ENCODE measurements around the gene HECTD4. TPM values are rescaled to one million over a fixed set of nuclear protein-coding genes. Genes with fewer than 3 reads are reported as not detected.

The HECTD4 gene
- polyA plus RNA-seq, 1 donor from 2014 or later: 15.8 TPM

- H3K27ac ChIP-seq (ENCODE audit: low read length): no peak overlapping the region
Observed at GRCh38 chr12:112192475-112192874, 189.8 kb downstream of the HECTD4 start.

GRCh38 chr12:112191840-112192321 lies 190.3 kb downstream of the HECTD4 start:
- Histone ChIP-seq H3K36me3 (ENCODE audit: insufficient read depth, low read length) (peaks cover 9% of the 10 kb centered on the region), H3K9me2 (ENCODE audit: insufficient read depth, low read length) (no peaks in the 10 kb centered on the region), H3K9me3 (ENCODE audit: low read length) (no peaks in the 10 kb centered on the region), H4K20me1 (ENCODE audit: insufficient read depth) (no peaks in the 10 kb centered on the region), H3K4me3 (ENCODE audit: low read length) (no peak overlapping the region), H3F3A (ENCODE audit: insufficient read depth, low read length, poor library complexity, severe bottlenecking) (no peaks in the 10 kb centered on the region), H2AFZ (ENCODE audit: low read depth, low read length) (no peak overlapping the region), H3K27ac (ENCODE audit: low read length) (no peak overlapping the region), H3K27me3 (ENCODE audit: insufficient read depth, low read depth, low read length) (no peaks in the 10 kb centered on the region), H3K4me2 (ENCODE audit: low read length) (no peak overlapping the region), H3K9ac (ENCODE audit: low read length) (no peak overlapping the region), H3K79me2 (replicated peaks; ENCODE audit: insufficient read depth, low read length) (no peaks in the 10 kb centered on the region)
- no peak for TF ChIP-seq POLR2AphosphoS5 (IDR thresholded peaks at IDR 0.05)
- TF ChIP-seq, protein P1, sequence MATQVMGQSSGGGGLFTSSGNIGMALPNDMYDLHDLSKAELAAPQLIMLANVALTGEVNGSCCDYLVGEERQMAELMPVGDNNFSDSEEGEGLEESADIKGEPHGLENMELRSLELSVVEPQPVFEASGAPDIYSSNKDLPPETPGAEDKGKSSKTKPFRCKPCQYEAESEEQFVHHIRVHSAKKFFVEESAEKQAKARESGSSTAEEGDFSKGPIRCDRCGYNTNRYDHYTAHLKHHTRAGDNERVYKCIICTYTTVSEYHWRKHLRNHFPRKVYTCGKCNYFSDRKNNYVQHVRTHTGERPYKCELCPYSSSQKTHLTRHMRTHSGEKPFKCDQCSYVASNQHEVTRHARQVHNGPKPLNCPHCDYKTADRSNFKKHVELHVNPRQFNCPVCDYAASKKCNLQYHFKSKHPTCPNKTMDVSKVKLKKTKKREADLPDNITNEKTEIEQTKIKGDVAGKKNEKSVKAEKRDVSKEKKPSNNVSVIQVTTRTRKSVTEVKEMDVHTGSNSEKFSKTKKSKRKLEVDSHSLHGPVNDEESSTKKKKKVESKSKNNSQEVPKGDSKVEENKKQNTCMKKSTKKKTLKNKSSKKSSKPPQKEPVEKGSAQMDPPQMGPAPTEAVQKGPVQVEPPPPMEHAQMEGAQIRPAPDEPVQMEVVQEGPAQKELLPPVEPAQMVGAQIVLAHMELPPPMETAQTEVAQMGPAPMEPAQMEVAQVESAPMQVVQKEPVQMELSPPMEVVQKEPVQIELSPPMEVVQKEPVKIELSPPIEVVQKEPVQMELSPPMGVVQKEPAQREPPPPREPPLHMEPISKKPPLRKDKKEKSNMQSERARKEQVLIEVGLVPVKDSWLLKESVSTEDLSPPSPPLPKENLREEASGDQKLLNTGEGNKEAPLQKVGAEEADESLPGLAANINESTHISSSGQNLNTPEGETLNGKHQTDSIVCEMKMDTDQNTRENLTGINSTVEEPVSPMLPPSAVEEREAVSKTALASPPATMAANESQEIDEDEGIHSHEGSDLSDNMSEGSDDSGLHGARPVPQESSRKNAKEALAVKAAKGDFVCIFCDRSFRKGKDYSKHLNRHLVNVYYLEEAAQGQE (IDR thresholded peaks at IDR 0.05; ENCODE audit: borderline replicate concordance): no peak
- TF ChIP-seq SMC3 (conservative IDR thresholded peaks at IDR 0.05; ENCODE audit: poor library complexity): no peak
- TF ChIP-seq, protein P2, sequence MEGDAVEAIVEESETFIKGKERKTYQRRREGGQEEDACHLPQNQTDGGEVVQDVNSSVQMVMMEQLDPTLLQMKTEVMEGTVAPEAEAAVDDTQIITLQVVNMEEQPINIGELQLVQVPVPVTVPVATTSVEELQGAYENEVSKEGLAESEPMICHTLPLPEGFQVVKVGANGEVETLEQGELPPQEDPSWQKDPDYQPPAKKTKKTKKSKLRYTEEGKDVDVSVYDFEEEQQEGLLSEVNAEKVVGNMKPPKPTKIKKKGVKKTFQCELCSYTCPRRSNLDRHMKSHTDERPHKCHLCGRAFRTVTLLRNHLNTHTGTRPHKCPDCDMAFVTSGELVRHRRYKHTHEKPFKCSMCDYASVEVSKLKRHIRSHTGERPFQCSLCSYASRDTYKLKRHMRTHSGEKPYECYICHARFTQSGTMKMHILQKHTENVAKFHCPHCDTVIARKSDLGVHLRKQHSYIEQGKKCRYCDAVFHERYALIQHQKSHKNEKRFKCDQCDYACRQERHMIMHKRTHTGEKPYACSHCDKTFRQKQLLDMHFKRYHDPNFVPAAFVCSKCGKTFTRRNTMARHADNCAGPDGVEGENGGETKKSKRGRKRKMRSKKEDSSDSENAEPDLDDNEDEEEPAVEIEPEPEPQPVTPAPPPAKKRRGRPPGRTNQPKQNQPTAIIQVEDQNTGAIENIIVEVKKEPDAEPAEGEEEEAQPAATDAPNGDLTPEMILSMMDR (IDR thresholded peaks at IDR 0.05; ENCODE audit: poor library complexity, severe bottlenecking): no peak

More at GRCh38 chr12:112192475-112192874, 189.8 kb downstream of the HECTD4 start:
- H4K20me1 ChIP-seq (ENCODE audit: insufficient read depth): no peaks in the 10 kb centered on the region
- no peaks in the 10 kb centered on the region for H3K27me3 ChIP-seq (ENCODE audit: insufficient read depth, low read depth, low read length)
- H3K9ac ChIP-seq (ENCODE audit: low read length): no peak overlapping the region
- no peak overlapping the region for H3K4me2 ChIP-seq (ENCODE audit: low read length)
- no peak overlapping the region for H2AFZ ChIP-seq (ENCODE audit: low read depth, low read length)
- no peak overlapping the region for H3K4me3 ChIP-seq (ENCODE audit: low read length)
- no peaks in the 10 kb centered on the region for H3K9me3 ChIP-seq (ENCODE audit: low read length)
- no peak for TF ChIP-seq EZH2 (IDR thresholded peaks at IDR 0.05; ENCODE audit: borderline replicate concordance, insufficient read depth, low read length, poor library complexity, severe bottlenecking)
- TF ChIP-seq EP300 (conservative IDR thresholded peaks at IDR 0.05; ENCODE audit: poor library complexity, severe bottlenecking): no peak
- TF ChIP-seq, protein P1 (IDR thresholded peaks at IDR 0.05; ENCODE audit: borderline replicate concordance): no peak
- TF ChIP-seq RAD21 (conservative IDR thresholded peaks at IDR 0.05): no peak
- TF ChIP-seq SMC3 (conservative IDR thresholded peaks at IDR 0.05; ENCODE audit: poor library complexity): no peak
- TF ChIP-seq, protein P2 (IDR thresholded peaks at IDR 0.05; ENCODE audit: poor library complexity, severe bottlenecking): no peak
- TF ChIP-seq TAF1 (IDR thresholded peaks at IDR 0.05; ENCODE audit: low read depth): no peak
- TF ChIP-seq POLR2AphosphoS5 (IDR thresholded peaks at IDR 0.05): no peak
- TF ChIP-seq MXI1 (conservative IDR thresholded peaks at IDR 0.05; ENCODE audit: poor library complexity, severe bottlenecking): no peak
- no peaks in the 10 kb centered on the region for H3F3A ChIP-seq (ENCODE audit: insufficient read depth, low read length, poor library complexity, severe bottlenecking)
- peaks cover 9% of the 10 kb centered on the region for H3K36me3 ChIP-seq (ENCODE audit: insufficient read depth, low read length)
- no peaks in the 10 kb centered on the region for H3K79me2 ChIP-seq (replicated peaks; ENCODE audit: insufficient read depth, low read length)
- H3K9me2 ChIP-seq (ENCODE audit: insufficient read depth, low read length): no peaks in the 10 kb centered on the region

Data from neural cell (in vitro differentiated cells).